ENCODE data around the gene ENO2. TPM values are rescaled to one million over a fixed set of nuclear protein-coding genes. Genes with fewer than 3 reads are reported as not detected.

Gene ENO2
- total RNA-seq, 1 experiment from 2014 or later = 33.5 TPM

DNA sequence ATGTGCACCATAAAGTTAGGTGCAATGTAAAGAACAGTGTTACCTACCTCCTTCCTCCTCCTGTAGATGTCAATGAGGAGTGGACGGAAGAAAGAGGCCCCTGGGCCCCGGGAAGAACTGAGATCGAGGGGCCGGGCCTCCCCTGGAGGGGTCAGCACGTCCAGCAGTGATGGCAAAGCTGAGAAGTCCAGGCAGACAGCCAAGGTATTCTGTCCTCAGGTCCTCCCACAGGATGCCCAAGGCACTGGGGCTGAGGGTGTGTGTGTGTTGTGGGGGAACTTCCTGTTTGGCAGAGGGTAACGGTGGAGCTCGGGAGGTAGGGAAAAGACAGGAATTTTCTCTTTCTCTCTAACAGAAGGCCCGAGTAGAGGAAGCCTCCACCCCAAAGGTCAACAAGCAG is 19.7 kb downstream of the ENO2 start:
- Histone ChIP-seq H3K27me3 (ENCODE audit: control insufficient read depth, insufficient read depth, low read length) (no peaks in the 10 kb centered on the region), H3K9me3 (ENCODE audit: control insufficient read depth, insufficient read depth, low read depth, low read length) (no peaks in the 10 kb centered on the region), H3K4me1 (ENCODE audit: control insufficient read depth, insufficient read depth, low read length) (peaks cover 37% of the 10 kb centered on the region), H3K4me3 (ENCODE audit: low read depth in 2 of 2, low read length in 2 of 2) (no peak overlapping the region), H3K36me3 (ENCODE audit: control insufficient read depth, insufficient read depth, low read length) (peaks cover 3% of the 10 kb centered on the region; the same call in 1 of the 2 replicates), H3K27ac (ENCODE audit: low read length) (peak overlapping the region; percentile 61)
- DNase-seq (ENCODE audit: low read depth, low spot score) (no peak), ATAC-seq (no peak)
- BruUV-seq (replicated peaks) = no TSS peak
- ChIA-PET CTCF (no interaction called here), POLR2A (interaction anchor here (0.6 to 1.1 kb wide), 3 partner anchors 10 to 64 kb away, joined by 4 to 7 read pairs (median 4); partner anchors contain the start of genes C12orf57 and RNU7-1)
- in situ Hi-C loops (cut with HindIII; ENCODE audit: low pct_unique_long_range_greater_than_20kb, low sequenced_read_pairs) = no loop called here
- TF ChIP-seq SIN3A (IDR thresholded peaks at IDR 0.05; ENCODE audit: borderline replicate concordance, insufficient read depth, low read depth, low read length) (no peak), TCF7L2 (IDR thresholded peaks at IDR 0.05; ENCODE audit: low read depth, low read length) (no peak), CTCF (IDR thresholded peaks at IDR 0.05) (no peak), POLR2AphosphoS5 (IDR thresholded peaks at IDR 0.05; ENCODE audit: low read depth, low read length) (no peak)
- TF ChIP-seq, protein P1, sequence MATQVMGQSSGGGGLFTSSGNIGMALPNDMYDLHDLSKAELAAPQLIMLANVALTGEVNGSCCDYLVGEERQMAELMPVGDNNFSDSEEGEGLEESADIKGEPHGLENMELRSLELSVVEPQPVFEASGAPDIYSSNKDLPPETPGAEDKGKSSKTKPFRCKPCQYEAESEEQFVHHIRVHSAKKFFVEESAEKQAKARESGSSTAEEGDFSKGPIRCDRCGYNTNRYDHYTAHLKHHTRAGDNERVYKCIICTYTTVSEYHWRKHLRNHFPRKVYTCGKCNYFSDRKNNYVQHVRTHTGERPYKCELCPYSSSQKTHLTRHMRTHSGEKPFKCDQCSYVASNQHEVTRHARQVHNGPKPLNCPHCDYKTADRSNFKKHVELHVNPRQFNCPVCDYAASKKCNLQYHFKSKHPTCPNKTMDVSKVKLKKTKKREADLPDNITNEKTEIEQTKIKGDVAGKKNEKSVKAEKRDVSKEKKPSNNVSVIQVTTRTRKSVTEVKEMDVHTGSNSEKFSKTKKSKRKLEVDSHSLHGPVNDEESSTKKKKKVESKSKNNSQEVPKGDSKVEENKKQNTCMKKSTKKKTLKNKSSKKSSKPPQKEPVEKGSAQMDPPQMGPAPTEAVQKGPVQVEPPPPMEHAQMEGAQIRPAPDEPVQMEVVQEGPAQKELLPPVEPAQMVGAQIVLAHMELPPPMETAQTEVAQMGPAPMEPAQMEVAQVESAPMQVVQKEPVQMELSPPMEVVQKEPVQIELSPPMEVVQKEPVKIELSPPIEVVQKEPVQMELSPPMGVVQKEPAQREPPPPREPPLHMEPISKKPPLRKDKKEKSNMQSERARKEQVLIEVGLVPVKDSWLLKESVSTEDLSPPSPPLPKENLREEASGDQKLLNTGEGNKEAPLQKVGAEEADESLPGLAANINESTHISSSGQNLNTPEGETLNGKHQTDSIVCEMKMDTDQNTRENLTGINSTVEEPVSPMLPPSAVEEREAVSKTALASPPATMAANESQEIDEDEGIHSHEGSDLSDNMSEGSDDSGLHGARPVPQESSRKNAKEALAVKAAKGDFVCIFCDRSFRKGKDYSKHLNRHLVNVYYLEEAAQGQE (IDR thresholded peaks at IDR 0.05; ENCODE audit: insufficient read depth in 1 of 2, low read depth in 2 of 2, low read length in 1 of 2) = no peak
- intact Hi-C loops (cut with micrococcal nuclease; ENCODE audit: unreplicated experiment) = no loop called here

DNA sequence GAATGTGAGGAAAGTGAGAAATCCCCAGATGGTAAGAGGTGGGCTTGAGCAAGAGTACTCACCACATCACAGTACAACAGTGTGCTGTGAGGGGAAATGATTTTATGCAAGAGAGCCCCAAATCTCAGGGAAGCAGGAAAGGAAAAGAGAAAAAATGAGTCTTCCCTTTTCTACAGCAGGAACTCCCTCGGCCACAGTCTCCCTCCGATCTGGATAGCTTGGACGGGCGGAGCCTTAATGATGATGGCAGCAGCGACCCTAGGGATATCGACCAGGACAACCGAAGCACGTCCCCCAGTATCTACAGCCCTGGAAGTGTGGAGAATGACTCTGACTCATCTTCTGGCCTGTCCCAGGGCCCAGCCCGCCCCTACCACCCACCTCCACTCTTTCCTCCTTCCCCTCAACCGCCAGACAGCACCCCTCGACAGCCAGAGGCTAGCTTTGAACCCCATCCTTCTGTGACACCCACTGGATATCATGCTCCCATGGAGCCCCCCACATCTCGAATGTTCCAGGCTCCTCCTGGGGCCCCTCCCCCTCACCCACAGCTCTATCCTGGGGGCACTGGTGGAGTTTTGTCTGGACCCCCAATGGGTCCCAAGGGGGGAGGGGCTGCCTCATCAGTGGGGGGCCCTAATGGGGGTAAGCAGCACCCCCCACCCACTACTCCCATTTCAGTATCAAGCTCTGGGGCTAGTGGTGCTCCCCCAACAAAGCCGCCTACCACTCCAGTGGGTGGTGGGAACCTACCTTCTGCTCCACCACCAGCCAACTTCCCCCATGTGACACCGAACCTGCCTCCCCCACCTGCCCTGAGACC is 21.2 kb downstream of the ENO2 start:
- ATAC-seq (no peak), DNase-seq (ENCODE audit: low read depth, low spot score) (no peak)
- intact Hi-C loops (cut with micrococcal nuclease; ENCODE audit: unreplicated experiment) (no loop called here), in situ Hi-C loops (cut with HindIII; ENCODE audit: low pct_unique_long_range_greater_than_20kb, low sequenced_read_pairs) (no loop called here)
- H3K36me3 ChIP-seq (ENCODE audit: control insufficient read depth, insufficient read depth, low read length) = peaks cover 3% of the 10 kb centered on the region; the same call in 1 of the 2 replicates
- POLR2A ChIA-PET = no interaction called here
- no TSS peak for BruUV-seq (replicated peaks)
- CTCF ChIA-PET = no interaction called here
- H3K4me1 ChIP-seq (ENCODE audit: control insufficient read depth, insufficient read depth, low read length) = peaks cover 35% of the 10 kb centered on the region
- H3K27me3 ChIP-seq (ENCODE audit: control insufficient read depth, insufficient read depth, low read length) = no peaks in the 10 kb centered on the region
- TF ChIP-seq SIN3A (IDR thresholded peaks at IDR 0.05; ENCODE audit: borderline replicate concordance, insufficient read depth, low read depth, low read length) (no peak), TCF7L2 (IDR thresholded peaks at IDR 0.05; ENCODE audit: low read depth, low read length) (no peak), CTCF (IDR thresholded peaks at IDR 0.05) (no peak), POLR2AphosphoS5 (IDR thresholded peaks at IDR 0.05; ENCODE audit: low read depth, low read length) (no peak)
- H3K4me3 ChIP-seq (ENCODE audit: low read depth in 2 of 2, low read length in 2 of 2) = no peak overlapping the region
- no peaks in the 10 kb centered on the region for H3K9me3 ChIP-seq (ENCODE audit: control insufficient read depth, insufficient read depth, low read depth, low read length)
- H3K27ac ChIP-seq (ENCODE audit: low read length) = no peak overlapping the region
